ENCODE measurements around the gene TYSND1.
"Not testable (repeated sequence)": the region's sequence is repeated elsewhere in the genome, so short reads cannot be mapped to it uniquely, and the experiment has no call there.

The TYSND1 gene

DNA sequence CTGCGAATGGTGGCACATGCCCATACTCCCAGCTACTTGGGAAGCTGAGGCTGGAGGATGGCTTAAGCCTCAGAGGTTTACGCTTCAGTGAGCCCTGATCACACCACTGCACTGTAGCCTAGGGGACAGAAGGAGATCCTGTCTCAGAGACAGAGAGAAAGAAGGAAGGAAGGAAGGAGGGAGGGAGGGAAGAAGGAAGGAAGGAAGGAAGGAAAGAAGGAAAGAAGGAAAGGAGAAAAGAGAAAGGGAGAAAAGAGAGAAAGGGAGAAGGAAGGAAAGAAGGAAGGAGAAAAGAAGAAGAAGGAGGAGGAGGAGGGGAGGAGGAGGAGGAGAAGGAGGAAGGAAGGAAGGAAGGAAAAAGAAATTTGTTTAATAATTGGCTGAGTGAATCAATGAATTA lies 36.8 kb upstream of the TYSND1 start:
- no peak for TF ChIP-seq POLR2AphosphoS5 (IDR thresholded peaks at IDR 0.05; ENCODE audit: low read depth)
- no peak for TF ChIP-seq SPI1 (IDR thresholded peaks at IDR 0.05; ENCODE audit: borderline replicate concordance, low read depth)
- TF ChIP-seq, protein P1, sequence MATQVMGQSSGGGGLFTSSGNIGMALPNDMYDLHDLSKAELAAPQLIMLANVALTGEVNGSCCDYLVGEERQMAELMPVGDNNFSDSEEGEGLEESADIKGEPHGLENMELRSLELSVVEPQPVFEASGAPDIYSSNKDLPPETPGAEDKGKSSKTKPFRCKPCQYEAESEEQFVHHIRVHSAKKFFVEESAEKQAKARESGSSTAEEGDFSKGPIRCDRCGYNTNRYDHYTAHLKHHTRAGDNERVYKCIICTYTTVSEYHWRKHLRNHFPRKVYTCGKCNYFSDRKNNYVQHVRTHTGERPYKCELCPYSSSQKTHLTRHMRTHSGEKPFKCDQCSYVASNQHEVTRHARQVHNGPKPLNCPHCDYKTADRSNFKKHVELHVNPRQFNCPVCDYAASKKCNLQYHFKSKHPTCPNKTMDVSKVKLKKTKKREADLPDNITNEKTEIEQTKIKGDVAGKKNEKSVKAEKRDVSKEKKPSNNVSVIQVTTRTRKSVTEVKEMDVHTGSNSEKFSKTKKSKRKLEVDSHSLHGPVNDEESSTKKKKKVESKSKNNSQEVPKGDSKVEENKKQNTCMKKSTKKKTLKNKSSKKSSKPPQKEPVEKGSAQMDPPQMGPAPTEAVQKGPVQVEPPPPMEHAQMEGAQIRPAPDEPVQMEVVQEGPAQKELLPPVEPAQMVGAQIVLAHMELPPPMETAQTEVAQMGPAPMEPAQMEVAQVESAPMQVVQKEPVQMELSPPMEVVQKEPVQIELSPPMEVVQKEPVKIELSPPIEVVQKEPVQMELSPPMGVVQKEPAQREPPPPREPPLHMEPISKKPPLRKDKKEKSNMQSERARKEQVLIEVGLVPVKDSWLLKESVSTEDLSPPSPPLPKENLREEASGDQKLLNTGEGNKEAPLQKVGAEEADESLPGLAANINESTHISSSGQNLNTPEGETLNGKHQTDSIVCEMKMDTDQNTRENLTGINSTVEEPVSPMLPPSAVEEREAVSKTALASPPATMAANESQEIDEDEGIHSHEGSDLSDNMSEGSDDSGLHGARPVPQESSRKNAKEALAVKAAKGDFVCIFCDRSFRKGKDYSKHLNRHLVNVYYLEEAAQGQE (IDR thresholded peaks at IDR 0.05; ENCODE audit: insufficient replicate concordance, low read depth), result no peak
- TF ChIP-seq, protein P2, sequence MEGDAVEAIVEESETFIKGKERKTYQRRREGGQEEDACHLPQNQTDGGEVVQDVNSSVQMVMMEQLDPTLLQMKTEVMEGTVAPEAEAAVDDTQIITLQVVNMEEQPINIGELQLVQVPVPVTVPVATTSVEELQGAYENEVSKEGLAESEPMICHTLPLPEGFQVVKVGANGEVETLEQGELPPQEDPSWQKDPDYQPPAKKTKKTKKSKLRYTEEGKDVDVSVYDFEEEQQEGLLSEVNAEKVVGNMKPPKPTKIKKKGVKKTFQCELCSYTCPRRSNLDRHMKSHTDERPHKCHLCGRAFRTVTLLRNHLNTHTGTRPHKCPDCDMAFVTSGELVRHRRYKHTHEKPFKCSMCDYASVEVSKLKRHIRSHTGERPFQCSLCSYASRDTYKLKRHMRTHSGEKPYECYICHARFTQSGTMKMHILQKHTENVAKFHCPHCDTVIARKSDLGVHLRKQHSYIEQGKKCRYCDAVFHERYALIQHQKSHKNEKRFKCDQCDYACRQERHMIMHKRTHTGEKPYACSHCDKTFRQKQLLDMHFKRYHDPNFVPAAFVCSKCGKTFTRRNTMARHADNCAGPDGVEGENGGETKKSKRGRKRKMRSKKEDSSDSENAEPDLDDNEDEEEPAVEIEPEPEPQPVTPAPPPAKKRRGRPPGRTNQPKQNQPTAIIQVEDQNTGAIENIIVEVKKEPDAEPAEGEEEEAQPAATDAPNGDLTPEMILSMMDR (IDR thresholded peaks at IDR 0.05; ENCODE audit: insufficient read depth, low read length), result no peak
- TF ChIP-seq GABPA (IDR thresholded peaks at IDR 0.05; ENCODE audit: low read depth), result no peak
- Histone ChIP-seq H3K27ac (replicated peaks) (no peak overlapping the region), H3K27me3 (ENCODE audit: insufficient read depth, poor library complexity, severe bottlenecking) (no peaks in the 10 kb centered on the region), H3K4me3 (replicated peaks; ENCODE audit: insufficient read depth, low read length) (no peak overlapping the region)
- no peak for DNase-seq (ENCODE audit: low read depth in 1 of 2, low spot score in 1 of 2)

DNA sequence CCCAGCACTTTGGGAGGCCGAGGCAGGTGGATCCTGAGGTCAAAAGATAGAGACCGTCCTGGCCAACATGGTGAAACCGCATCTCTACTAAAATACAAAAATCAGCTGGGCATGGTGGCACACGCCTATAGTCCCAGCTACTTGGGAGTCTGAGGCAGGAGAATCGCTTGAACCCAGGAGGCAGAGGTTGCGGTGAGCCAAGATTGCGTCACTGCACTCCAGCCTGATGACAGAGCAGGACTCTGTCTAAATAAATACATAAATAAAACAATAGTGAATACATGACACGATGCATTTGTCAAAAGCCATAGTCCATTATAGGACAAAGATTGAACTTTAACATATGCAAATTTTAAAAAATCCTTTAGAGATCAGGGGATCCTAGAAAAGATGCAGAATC lies 32.7 kb upstream of the TYSND1 start:
- not testable (repeated sequence) for DNase-seq (ENCODE audit: low read depth in 1 of 2, low spot score in 1 of 2); H3K4me3 ChIP-seq (replicated peaks; ENCODE audit: insufficient read depth, low read length); H3K27me3 ChIP-seq (ENCODE audit: insufficient read depth, poor library complexity, severe bottlenecking); H3K27ac ChIP-seq (replicated peaks)

DNA sequence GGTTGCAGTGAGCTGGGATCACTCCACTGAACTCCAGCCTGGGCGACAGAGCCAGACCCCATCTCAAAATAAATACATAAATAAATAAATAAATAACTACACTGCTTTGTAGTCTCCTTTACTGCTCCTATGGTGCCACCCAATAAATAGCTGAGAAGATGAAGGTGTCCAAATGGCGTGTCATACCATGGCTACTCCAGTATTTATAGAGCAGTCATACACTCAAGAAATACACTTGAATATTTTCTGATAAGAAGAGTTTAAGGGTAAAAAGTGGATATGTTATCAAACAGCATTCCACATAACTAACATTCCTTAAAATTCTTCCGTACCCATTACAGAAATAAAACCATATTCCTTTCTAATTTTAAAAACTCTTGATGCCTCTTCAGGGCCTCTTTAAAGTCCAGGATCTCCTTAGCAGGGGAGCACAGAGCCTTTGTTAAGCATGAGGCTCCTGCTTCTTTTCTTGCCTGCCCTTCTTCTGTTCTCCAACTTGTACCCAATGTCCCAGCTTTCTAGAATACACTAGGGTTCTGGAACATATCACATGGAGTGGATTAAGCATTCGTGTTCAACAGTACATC lies 31.7 kb upstream of the TYSND1 start:
- H3K4me3 ChIP-seq (replicated peaks; ENCODE audit: insufficient read depth, low read length), result no peak overlapping the region
- no peaks in the 10 kb centered on the region for H3K27me3 ChIP-seq (ENCODE audit: insufficient read depth, poor library complexity, severe bottlenecking)
- TF ChIP-seq SPI1 (IDR thresholded peaks at IDR 0.05; ENCODE audit: borderline replicate concordance, low read depth), result no peak
- TF ChIP-seq, protein P1 (IDR thresholded peaks at IDR 0.05; ENCODE audit: insufficient replicate concordance, low read depth), result no peak
- no peak for TF ChIP-seq GABPA (IDR thresholded peaks at IDR 0.05; ENCODE audit: low read depth)
- TF ChIP-seq, protein P2 (IDR thresholded peaks at IDR 0.05; ENCODE audit: insufficient read depth, low read length), result no peak
- no peak for TF ChIP-seq POLR2AphosphoS5 (IDR thresholded peaks at IDR 0.05; ENCODE audit: low read depth)
- no peak for DNase-seq (ENCODE audit: low read depth in 1 of 2, low spot score in 1 of 2)
- H3K27ac ChIP-seq (replicated peaks), result no peak overlapping the region

DNA sequence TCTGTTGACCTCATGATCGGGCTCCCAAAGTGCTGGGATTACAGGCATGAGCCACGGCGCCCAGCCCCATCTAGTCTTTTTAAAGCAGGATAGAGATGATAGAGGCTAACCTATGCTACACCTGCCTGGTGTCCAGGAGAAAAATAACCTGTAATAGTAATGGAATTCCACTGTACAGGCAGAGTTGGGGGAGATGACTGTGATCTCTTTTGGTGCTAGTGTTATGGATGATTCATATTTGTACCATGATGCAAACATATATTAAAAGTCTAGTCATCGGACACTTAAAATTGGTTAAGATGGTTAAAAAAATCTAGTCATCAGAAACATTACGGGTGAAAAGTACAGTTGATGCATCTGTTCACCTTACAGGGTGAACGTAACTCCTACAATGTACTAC lies 29.9 kb upstream of the TYSND1 start:
- H3K4me3 ChIP-seq (replicated peaks; ENCODE audit: insufficient read depth, low read length), result no peak overlapping the region
- no peaks in the 10 kb centered on the region for H3K27me3 ChIP-seq (ENCODE audit: insufficient read depth, poor library complexity, severe bottlenecking)
- no peak for DNase-seq (ENCODE audit: low read depth in 1 of 2, low spot score in 1 of 2)
- TF ChIP-seq, protein P2 (IDR thresholded peaks at IDR 0.05; ENCODE audit: insufficient read depth, low read length), result no peak
- TF ChIP-seq, protein P1 (IDR thresholded peaks at IDR 0.05; ENCODE audit: insufficient replicate concordance, low read depth), result no peak
- TF ChIP-seq POLR2AphosphoS5 (IDR thresholded peaks at IDR 0.05; ENCODE audit: low read depth) (no peak), GABPA (IDR thresholded peaks at IDR 0.05; ENCODE audit: low read depth) (no peak), SPI1 (IDR thresholded peaks at IDR 0.05; ENCODE audit: borderline replicate concordance, low read depth) (no peak)
- H3K27ac ChIP-seq (replicated peaks), result no peak overlapping the region
